ENCODE results near the gene OGN.

GRCh38 chr9:92377876-92378275 lies 26.5 kb downstream of the OGN start:
- TF ChIP-seq CTCF (IDR thresholded peaks at IDR 0.05) (no peak), POLR2AphosphoS5 (IDR thresholded peaks at IDR 0.05) (no peak), POLR2A (IDR thresholded peaks at IDR 0.05) (no peak)
